ENCODE measurements around the gene SLC12A4. TPM values are rescaled to one million over a fixed set of nuclear protein-coding genes. Genes with fewer than 3 reads are reported as not detected.
A peak's percentile ranks its signal among the peaks of the same experiment; 100 is the strongest.
"Not testable (repeated sequence)": the region's sequence is repeated elsewhere in the genome, so short reads cannot be mapped to it uniquely, and the experiment has no call there.

SLC12A4 gene
- polyA plus RNA-seq, 1 donor (not counting 4 experiments of a cell fraction or from before 2014, with no cell fraction given), result 59.3 TPM

- Histone ChIP-seq H3K27ac (ENCODE audit: control insufficient read depth, insufficient read depth, low read length) (peak overlapping the region; percentile 10), H3K4me3 (ENCODE audit: control insufficient read depth in 2 of 3, extremely low read depth in 1 of 3, insufficient read depth in 2 of 3, low read depth in 1 of 3, low read length in 3 of 3) (no peak overlapping the region), H3K9me1 (ENCODE audit: control insufficient read depth, extremely low read depth, insufficient read depth, low read length) (peaks cover 11% of the 10 kb centered on the region), H3K9me3 (ENCODE audit: control insufficient read depth, low read depth, low read length) (no peaks in the 10 kb centered on the region), H3K4me2 (ENCODE audit: control insufficient read depth, extremely low read depth, insufficient read depth, low read depth, low read length) (peak overlapping the region; percentile 3), H3K4me1 (ENCODE audit: control insufficient read depth, extremely low read depth, insufficient read depth, low read length) (peaks cover 27% of the 10 kb centered on the region), H3K36me3 (ENCODE audit: control insufficient read depth in 2 of 2, extremely low read depth in 1 of 2, insufficient read depth in 2 of 2, low read length in 2 of 2) (peaks cover 4 to 8% of the 10 kb centered on the region in 2 experiments), H3K27me3 (ENCODE audit: control insufficient read depth, extremely low read depth, insufficient read depth, low read length) (no peaks in the 10 kb centered on the region), H4K20me1 (ENCODE audit: control insufficient read depth, extremely low read depth, insufficient read depth, low read length) (peaks cover 17% of the 10 kb centered on the region), H3K9ac (ENCODE audit: control insufficient read depth, extremely low read depth, insufficient read depth, low read length) (no peak overlapping the region), H2AFZ (ENCODE audit: control insufficient read depth, low read length) (no peak overlapping the region), H3K79me2 (ENCODE audit: control insufficient read depth, insufficient read depth, low read length) (peaks cover 6% of the 10 kb centered on the region)
- FAIRE-seq, result no peak
- no peak for DNase-seq (ENCODE audit: low read depth, low spot score)
- dilution Hi-C loops (cut with MboI; ENCODE audit: extremely low pct_ligation_motif_present, low sequenced_read_pairs), result no loop called here
- TF ChIP-seq, protein P1, sequence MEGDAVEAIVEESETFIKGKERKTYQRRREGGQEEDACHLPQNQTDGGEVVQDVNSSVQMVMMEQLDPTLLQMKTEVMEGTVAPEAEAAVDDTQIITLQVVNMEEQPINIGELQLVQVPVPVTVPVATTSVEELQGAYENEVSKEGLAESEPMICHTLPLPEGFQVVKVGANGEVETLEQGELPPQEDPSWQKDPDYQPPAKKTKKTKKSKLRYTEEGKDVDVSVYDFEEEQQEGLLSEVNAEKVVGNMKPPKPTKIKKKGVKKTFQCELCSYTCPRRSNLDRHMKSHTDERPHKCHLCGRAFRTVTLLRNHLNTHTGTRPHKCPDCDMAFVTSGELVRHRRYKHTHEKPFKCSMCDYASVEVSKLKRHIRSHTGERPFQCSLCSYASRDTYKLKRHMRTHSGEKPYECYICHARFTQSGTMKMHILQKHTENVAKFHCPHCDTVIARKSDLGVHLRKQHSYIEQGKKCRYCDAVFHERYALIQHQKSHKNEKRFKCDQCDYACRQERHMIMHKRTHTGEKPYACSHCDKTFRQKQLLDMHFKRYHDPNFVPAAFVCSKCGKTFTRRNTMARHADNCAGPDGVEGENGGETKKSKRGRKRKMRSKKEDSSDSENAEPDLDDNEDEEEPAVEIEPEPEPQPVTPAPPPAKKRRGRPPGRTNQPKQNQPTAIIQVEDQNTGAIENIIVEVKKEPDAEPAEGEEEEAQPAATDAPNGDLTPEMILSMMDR (optimal IDR thresholded peaks at IDR 0.05 in 1 of 3, IDR thresholded peaks at IDR 0.05 in 1 of 3, conservative IDR thresholded peaks at IDR 0.05 in 1 of 3; ENCODE audit: extremely low read depth in 1 of 3, insufficient read depth in 2 of 3, low read length in 3 of 3), result no peak
- TF ChIP-seq EZH2 (IDR thresholded peaks at IDR 0.05; ENCODE audit: low read length), result no peak
These were observed 51.1 kb downstream of the SLC12A4 start for GRCh38 chr16:67917140-67917851.

DNA sequence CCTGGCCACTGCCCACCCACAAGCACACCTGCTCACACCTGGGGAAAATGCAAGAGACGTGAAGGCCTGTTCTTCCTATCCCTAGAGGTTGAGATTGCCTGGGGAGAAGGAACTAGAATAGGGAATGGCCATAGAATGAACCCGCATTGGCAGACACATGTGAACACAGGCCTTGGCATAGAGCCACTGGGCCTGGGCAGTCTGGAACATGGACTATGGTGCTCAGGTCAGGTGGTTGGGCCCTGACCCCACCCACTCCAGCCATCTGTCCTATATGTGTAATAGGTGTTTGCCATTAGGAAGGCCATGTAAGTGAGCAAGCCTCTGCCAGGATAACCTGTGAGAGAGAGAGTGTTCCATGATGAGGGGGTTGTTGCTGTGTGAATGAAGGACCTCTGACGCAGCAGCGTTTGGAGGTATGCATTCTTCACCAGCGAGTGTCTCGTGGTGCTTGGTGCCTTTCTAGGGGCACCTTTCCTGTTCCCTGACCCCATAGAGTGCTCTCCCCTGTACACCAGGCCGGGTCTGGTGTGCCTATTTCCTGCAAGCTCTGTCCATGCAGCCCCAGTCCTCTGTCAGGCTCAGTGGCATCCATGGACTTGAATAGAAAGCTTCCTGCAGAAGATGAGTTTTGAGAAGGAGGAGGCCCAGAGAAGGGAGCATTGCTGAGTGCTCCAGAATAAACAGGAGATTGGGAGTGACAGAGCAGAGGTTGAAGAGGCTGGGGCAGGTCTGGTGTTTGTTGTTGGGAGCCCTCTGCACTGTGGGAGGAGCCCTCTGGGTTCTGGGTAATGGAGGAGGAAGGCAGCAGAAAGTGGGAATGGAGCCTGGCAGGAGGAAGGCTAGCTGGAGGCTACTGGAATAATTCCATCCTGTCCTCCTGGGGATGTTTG lies 52.4 kb downstream of the SLC12A4 start:
- peak; percentile 39 for FAIRE-seq

DNA sequence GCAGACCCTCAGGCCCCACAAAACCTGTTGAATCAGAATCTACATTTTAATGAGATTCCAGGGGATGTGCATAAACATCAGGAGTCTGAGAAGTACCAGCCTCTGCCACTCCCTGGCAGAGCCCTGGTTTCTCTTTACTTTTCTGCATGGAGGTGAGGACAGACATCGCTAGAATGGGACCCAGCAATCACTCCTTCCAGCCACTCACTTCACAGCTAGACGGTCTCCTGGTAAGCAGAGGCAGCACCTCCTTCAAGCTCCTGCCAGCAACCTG lies 53.0 kb downstream of the SLC12A4 start:
- H3K27me3 ChIP-seq (ENCODE audit: control insufficient read depth, extremely low read depth, insufficient read depth, low read length); H3K27ac ChIP-seq (ENCODE audit: control insufficient read depth, insufficient read depth, low read length); DNase-seq (ENCODE audit: low read depth, low spot score); H3K79me2 ChIP-seq (ENCODE audit: control insufficient read depth, insufficient read depth, low read length); H3K4me2 ChIP-seq (ENCODE audit: control insufficient read depth, extremely low read depth, insufficient read depth, low read depth, low read length); H3K9ac ChIP-seq (ENCODE audit: control insufficient read depth, extremely low read depth, insufficient read depth, low read length); dilution Hi-C loops (cut with MboI; ENCODE audit: extremely low pct_ligation_motif_present, low sequenced_read_pairs); H3K9me3 ChIP-seq (ENCODE audit: control insufficient read depth, low read depth, low read length); H2AFZ ChIP-seq (ENCODE audit: control insufficient read depth, low read length); H3K4me3 ChIP-seq (ENCODE audit: control insufficient read depth in 2 of 3, extremely low read depth in 1 of 3, insufficient read depth in 2 of 3, low read depth in 1 of 3, low read length in 3 of 3); H3K36me3 ChIP-seq (ENCODE audit: control insufficient read depth in 2 of 2, extremely low read depth in 1 of 2, insufficient read depth in 2 of 2, low read length in 2 of 2): not testable (repeated sequence)
- H4K20me1 ChIP-seq (ENCODE audit: control insufficient read depth, extremely low read depth, insufficient read depth, low read length), result peaks cover 14% of the 10 kb centered on the region
- peak; percentile 69 for FAIRE-seq
- peaks cover 11% of the 10 kb centered on the region for H3K9me1 ChIP-seq (ENCODE audit: control insufficient read depth, extremely low read depth, insufficient read depth, low read length)
- peaks cover 27% of the 10 kb centered on the region for H3K4me1 ChIP-seq (ENCODE audit: control insufficient read depth, extremely low read depth, insufficient read depth, low read length)

More for the DNA sequence above, 52.4 kb downstream of the SLC12A4 start:
- Histone ChIP-seq H3K27me3 (ENCODE audit: control insufficient read depth, extremely low read depth, insufficient read depth, low read length) (no peaks in the 10 kb centered on the region), H3K27ac (ENCODE audit: control insufficient read depth, insufficient read depth, low read length) (no peak overlapping the region), H4K20me1 (ENCODE audit: control insufficient read depth, extremely low read depth, insufficient read depth, low read length) (peaks cover 17% of the 10 kb centered on the region), H3K9me3 (ENCODE audit: control insufficient read depth, low read depth, low read length) (no peaks in the 10 kb centered on the region), H3K9me1 (ENCODE audit: control insufficient read depth, extremely low read depth, insufficient read depth, low read length) (peaks cover 11% of the 10 kb centered on the region), H3K9ac (ENCODE audit: control insufficient read depth, extremely low read depth, insufficient read depth, low read length) (no peak overlapping the region), H3K4me2 (ENCODE audit: control insufficient read depth, extremely low read depth, insufficient read depth, low read depth, low read length) (no peak overlapping the region), H3K4me1 (ENCODE audit: control insufficient read depth, extremely low read depth, insufficient read depth, low read length) (peaks cover 27% of the 10 kb centered on the region), H2AFZ (ENCODE audit: control insufficient read depth, low read length) (no peak overlapping the region), H3K4me3 (ENCODE audit: control insufficient read depth in 2 of 3, extremely low read depth in 1 of 3, insufficient read depth in 2 of 3, low read depth in 1 of 3, low read length in 3 of 3) (no peak overlapping the region), H3K36me3 (ENCODE audit: control insufficient read depth in 2 of 2, extremely low read depth in 1 of 2, insufficient read depth in 2 of 2, low read length in 2 of 2) (peaks cover 4% of the 10 kb centered on the region in 2 experiments), H3K79me2 (ENCODE audit: control insufficient read depth, insufficient read depth, low read length) (peaks cover 6% of the 10 kb centered on the region)
- no peak for TF ChIP-seq EZH2 (IDR thresholded peaks at IDR 0.05; ENCODE audit: low read length)
- TF ChIP-seq, protein P1 (optimal IDR thresholded peaks at IDR 0.05 in 1 of 3, IDR thresholded peaks at IDR 0.05 in 1 of 3, conservative IDR thresholded peaks at IDR 0.05 in 1 of 3; ENCODE audit: extremely low read depth in 1 of 3, insufficient read depth in 2 of 3, low read length in 3 of 3), result no peak
- dilution Hi-C loops (cut with MboI; ENCODE audit: extremely low pct_ligation_motif_present, low sequenced_read_pairs), result no loop called here
- no peak for DNase-seq (ENCODE audit: low read depth, low spot score)

Data from keratinocyte (primary cell).